GM13976 (cell line): ENCODE results near the gene B9D2.
"Not testable (repeated sequence)": the region's sequence is repeated elsewhere in the genome, so short reads cannot be mapped to it uniquely, and the experiment has no call there.

Experiments
- DNase-seq: peaks from one replicate; pipeline ENCODE4 v3.0.0; 2012; ENCODE audit warnings: low spot score
- in situ Hi-C: fragments of 300-500 bp; cut with MboI; formaldehyde crosslinking; loops from one replicate; pipeline ENCODE4 v1.12.0; 2022; ENCODE audit warnings: low sequenced_read_pairs, mixed read lengths, inconsistent platforms; ENCODE audit not compliant: unreplicated experiment
- TF ChIP-seq, protein P1 (sequence below): IDR thresholded peaks from 2 replicates; pipeline ENCODE4 v1.5.1; 2012; ENCODE audit warnings: borderline replicate concordance, mild to moderate bottlenecking; ENCODE audit not compliant: insufficient read depth; ENCODE audit errors: extremely low read depth, missing control alignments, control extremely low read depth

Gene B9D2

GRCh38 chr19:41351339-41352245, 12.4 kb downstream of the B9D2 start:
- DNase-seq: peak; percentile 87
- in situ Hi-C loops: no loop called here
- TF ChIP-seq, protein P1, sequence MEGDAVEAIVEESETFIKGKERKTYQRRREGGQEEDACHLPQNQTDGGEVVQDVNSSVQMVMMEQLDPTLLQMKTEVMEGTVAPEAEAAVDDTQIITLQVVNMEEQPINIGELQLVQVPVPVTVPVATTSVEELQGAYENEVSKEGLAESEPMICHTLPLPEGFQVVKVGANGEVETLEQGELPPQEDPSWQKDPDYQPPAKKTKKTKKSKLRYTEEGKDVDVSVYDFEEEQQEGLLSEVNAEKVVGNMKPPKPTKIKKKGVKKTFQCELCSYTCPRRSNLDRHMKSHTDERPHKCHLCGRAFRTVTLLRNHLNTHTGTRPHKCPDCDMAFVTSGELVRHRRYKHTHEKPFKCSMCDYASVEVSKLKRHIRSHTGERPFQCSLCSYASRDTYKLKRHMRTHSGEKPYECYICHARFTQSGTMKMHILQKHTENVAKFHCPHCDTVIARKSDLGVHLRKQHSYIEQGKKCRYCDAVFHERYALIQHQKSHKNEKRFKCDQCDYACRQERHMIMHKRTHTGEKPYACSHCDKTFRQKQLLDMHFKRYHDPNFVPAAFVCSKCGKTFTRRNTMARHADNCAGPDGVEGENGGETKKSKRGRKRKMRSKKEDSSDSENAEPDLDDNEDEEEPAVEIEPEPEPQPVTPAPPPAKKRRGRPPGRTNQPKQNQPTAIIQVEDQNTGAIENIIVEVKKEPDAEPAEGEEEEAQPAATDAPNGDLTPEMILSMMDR: no peak

DNA sequence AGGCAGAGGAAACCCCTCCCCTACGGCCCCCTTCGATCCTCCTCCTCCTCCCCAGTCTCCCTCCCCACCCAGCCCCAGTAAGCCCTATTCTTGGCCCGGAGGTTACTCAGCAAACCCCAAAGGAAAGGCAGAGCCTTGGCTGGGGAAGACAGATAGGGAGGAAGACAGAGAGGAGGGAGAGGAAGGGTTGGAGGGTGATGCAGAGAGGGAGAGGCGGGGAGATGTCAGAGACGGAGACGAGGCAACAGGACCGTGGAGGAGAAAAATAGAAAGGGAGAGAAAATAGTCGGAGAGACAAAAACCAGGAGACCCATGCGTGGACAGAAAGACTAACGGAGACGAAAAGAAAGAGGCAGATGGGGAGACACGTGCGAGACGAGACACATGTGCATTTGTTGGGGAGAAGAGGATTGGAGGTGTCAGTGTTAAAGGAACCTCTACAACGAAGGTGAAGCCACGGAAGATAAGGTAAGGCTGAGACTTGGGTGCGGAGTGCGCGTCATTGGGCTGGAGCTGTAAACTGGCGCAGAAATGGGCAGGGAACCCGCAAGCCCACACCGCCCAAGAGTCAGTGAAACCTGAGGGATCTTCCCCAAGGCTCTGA, 13.1 kb downstream of the B9D2 start:
- in situ Hi-C loops: no loop called here
- TF ChIP-seq, protein P1: no peak
- DNase-seq: no peak

GRCh38 chr19:41346916-41347315, 17.0 kb downstream of the B9D2 start:
- DNase-seq, in situ Hi-C loops: not testable (repeated sequence)

GRCh38 chr19:41344162-41344561, 19.8 kb downstream of the B9D2 start:
- in situ Hi-C loops: no loop called here
- TF ChIP-seq, protein P1: no peak
- DNase-seq: no peak

GRCh38 chr19:41341669-41342490, 22.1 kb downstream of the B9D2 start:
- in situ Hi-C loops: no loop called here
- TF ChIP-seq, protein P1: no peak
- DNase-seq: no peak

DNA sequence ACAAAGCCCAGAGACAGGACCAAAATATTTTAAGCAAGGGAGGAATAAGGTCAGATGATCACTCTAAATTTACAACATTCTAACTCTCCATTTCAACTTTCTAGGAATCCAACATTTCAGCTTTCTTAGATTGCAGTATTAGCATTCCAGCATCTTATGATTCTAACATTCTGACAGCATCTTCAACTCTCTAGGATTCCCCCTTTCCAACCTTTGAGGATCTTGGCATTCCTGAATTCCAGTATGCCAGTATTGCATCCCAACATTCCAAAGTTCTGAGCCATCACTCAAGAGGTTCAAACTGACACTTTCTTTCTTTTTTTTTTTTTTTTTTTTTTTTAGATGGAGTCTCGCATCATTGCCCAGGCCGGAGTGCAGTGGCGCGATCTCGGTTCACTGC, 24.0 kb downstream of the B9D2 start:
- no peak for DNase-seq
- in situ Hi-C loops: no loop called here
- TF ChIP-seq, protein P1: no peak
